D341Med (cell line): Measurements from ENCODE around the gene MT1B.

Experiments
- DNase-seq: peaks from one replicate; pipeline ENCODE4 v3.0.0; 2012; ENCODE audit warnings: low spot score

Gene MT1B

DNA sequence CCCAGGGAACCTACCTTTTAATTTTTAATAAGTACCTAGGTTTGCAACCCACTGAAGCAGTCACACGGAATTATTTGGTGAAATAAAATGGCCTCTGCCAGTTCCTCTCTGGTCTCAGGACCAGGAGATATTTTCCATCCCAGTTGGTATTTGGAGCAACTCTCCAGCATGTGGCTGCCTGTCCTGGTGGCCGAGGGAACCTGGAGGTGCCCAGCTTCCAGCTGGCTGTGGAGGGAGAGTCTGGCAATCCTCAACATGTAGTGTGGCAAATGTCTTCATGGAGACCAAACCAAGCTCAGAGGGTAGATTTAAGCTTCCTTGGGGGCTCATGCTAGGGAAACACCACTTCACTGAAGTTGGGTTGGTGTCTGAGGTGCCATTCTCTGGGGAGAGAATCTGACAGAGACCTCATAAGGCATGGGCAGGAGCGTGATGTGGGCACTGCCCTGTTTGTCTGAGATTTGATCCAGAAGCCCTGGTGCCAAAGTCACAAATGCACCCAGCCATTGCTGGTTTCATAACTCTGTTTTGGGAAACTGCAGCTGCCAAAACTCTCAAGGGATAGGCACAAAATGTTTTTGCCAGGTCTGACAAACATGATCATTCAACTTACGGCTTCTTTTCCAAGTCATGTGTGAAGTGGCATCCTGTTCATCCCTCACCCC is 33.4 kb downstream of the MT1B start:
- no peak for DNase-seq

DNA sequence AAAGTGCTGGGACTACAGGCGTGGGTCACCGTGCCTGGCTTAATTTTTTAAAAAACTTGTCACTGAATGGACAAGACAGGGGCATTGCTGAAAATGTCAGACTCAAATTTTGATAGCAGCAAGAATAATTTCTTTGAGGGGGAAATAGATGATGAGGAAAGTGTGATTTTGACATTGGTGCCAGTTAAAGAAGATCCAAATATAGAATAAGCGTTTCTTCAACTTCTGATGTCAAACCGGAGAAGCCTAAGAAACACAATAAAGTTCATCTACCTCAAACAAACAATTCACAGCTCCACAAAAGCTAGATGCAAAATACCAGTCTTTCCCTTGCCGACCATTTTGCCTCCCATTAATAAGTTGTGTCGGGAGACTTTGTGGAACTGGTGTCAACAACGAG is 35.1 kb downstream of the MT1B start:
- DNase-seq = no peak

DNA sequence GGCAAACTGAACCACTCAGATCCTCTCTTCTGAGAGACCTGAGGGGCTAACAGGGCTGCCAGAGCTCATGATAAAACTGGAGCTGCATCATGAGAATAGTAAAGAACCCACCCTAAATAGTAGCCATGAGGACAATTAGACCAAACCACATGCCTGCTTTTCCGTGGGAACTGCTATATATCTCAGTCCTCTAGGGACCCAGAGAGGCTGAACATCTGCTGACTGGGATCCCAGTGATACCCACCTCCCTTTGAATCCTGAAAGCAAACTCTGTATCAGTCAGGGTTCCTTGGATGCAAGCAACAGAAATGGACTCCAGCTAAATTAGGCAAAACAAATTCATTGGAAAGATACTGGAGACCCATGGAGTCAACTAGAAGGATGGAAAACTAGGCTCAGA is 37.1 kb downstream of the MT1B start:
- no peak for DNase-seq

DNA sequence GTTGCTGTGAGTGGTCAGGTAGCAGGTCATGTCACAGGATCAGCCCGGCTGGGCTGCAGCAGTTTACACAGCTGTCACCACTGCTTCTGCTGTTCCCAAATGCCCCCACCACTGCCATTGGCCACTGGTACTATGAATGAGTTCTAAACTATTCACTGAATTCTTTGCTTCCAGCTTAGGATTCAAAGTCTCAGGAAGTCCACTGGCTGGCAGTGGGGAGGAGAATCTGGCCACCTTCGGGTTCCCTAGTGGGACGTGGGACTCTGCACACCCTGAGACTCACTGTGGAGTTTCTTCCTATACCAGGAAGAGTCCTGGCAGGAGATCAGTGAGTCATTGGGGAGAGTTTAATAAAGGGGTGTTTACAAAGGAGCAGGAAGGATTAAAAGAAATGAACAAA is 37.5 kb downstream of the MT1B start:
- no peak for DNase-seq

DNA sequence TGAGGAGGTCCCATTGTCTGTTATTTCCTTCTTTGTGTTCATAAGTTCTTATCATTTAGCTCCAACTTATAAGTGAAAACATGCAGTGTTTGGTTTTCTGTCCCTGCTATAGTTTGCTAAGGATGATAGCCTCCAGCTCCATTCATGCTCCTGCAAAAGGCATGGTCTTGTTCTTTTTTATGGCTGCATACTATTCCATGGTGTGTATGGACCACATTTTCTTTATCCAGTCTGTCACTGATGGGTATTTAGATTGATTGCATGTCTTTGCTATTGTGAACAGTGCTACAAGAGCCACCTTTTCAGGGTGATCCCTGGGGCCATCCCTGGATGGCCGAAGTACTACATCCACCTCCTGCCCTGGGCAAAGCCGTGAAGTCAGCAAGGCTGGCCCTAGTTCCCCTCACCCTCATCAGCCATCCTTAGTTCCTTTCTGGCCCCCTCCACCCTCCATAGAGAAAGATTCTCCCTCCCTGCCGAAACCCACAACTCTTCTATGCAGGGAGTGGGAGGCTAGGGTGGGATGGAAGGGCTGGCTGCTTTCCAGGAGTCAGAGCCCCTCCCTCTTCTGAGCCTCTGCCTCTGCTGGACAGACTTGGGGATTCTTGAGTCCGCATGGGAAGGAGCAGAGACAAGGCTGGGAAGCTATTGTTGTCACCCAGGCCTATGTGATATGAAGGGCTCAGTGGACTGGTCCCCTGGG is 38.9 kb downstream of the MT1B start:
- no peak for DNase-seq

DNA sequence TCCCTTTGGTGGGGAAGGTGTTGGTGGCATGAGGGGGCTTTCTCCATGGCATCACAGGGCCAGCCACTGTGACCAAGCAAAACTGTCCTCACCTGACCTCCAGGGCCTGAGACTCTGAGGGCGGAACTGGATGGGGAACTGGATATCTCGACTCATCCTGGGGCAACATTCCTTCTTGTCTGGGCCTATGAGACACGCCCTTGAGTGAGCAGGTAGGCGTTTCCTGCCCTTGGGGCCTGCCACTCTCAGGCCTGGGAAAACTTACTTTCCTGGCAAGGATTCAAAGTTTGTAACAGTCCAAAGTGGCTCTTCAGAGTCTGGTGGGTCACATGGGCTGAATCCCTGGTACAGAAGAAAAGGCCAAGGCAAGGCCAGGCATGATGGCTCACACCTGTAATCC is 40.2 kb downstream of the MT1B start:
- no peak for DNase-seq

DNA sequence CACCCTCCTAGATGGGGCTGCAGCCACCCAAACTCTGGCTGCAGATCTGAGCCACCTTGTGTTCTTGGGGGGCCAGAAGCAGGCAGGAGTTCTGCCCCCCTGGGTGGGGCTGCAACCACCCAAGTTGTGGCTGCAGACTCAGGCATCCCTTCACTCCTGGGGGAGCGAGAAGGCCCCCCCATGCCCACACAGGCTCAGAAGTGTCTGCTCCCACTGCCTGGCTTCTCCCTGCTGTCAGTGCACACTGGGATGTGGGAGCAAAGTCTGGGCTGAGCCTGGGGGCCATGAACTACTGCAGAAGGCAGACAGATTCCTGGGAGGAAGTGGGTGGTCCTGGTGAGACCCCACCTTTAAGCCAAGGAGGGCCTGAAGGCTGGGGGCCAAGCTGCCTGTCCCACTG is 43.6 kb downstream of the MT1B start:
- DNase-seq = no peak

DNA sequence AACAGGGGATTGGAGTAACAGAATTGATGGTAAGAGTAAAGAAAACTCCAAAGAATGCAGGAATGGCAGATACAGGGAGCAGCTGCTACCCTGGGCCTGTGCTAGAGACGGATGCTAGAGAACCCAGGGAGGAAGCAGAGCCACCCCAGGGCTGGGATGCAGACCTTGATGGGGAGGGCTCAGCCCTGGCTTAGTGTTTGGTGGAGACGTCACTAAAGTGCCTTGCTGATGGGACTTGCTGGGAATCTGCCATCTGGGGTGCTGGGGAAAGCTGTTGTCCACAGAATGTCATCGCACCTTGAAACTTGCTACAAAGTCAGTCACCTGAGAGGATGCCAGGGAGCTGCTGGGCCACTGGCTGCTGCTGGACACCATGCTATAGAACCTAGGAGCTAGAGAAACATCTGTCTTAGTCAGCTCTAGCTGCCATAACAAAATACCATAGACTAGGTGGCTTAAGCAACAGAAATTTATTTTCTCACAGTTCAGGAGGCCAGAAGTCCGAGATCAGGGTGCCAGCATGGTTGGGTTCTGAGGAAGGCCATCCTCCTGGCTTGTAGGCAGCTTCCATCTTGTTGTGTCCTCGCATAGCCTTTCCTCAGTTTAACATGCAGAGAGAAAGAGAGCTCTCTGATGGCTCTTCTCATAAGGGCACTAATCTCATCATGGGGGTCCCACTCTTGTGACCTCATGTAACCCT is 45.9 kb downstream of the MT1B start:
- no peak for DNase-seq

DNA sequence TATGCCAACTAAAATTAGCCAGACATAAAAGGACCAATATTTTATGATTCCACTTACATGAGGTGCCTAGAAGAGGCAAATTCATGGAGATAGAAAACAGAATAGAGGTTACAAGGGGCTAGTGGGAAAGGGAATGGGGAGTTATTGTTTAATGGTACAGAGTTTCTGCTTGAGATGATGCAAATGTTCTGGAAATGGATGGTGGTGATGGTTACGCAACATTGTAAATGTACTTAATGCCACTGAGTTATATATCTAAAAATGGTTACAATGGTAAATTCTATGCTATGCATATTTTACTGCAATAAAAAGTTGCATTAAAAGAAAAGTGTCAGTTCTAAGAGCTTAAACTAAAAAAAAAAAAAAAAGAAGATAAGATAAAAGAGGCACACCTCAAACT is 48.5 kb downstream of the MT1B start:
- no peak for DNase-seq

DNA sequence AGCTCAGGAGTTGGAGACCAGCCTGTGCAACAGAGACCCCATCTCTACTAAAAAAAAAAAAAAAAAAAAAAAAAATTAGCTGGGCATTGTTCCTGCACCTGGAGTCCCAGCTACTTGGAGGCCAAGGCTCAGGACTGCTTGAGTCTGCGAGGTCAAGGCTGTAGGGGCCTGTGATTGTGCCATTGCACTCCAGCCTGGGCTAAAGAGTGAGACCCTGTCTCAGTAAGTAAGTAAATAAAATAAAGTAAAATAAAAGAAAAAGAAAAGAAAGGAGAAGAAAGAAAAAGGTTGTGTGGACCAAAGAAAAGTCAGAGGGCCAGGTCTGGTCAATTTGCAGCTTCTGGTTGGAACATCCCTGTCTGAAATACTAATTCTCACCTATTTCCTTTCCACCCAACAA is 48.9 kb downstream of the MT1B start:
- no peak for DNase-seq

DNA sequence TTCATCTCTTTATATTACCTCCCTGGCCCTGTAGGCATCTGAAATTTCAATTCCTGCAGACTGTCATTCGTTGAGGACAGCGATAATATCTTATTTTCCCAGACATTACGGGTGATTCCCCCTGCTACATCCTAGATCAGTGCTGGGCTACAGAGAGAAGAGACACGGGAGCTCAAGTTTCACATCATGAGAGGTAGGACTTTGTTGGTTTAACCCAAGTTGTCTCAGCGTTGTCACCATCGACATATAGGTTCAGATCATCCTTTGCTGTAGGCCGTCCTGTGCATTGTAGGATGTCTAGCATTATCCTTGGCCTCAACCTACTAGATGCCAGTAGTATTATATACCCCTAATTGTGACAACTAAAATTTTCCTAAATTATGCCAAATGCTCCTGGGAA is 49.8 kb downstream of the MT1B start:
- no peak for DNase-seq
